HG02973 (cell line): ENCODE measurements around the gene AHCYL2.
"Not testable (repeated sequence)": the region's sequence is repeated elsewhere in the genome, so short reads cannot be mapped to it uniquely, and the experiment has no call there.

Experiments used
- ATAC-seq: cut with Tn5 transposase; IDR thresholded peaks from one replicate; pipeline ENCODE4 v1.9.1; 2021; ENCODE audit warnings: moderate library complexity; ENCODE audit not compliant: unreplicated experiment

Gene AHCYL2

GRCh38 chr7:129376778-129377700, 152.2 kb downstream of the AHCYL2 start:
- ATAC-seq: no peak

GRCh38 chr7:129381710-129382484, 157.1 kb downstream of the AHCYL2 start:
- no peak for ATAC-seq

DNA sequence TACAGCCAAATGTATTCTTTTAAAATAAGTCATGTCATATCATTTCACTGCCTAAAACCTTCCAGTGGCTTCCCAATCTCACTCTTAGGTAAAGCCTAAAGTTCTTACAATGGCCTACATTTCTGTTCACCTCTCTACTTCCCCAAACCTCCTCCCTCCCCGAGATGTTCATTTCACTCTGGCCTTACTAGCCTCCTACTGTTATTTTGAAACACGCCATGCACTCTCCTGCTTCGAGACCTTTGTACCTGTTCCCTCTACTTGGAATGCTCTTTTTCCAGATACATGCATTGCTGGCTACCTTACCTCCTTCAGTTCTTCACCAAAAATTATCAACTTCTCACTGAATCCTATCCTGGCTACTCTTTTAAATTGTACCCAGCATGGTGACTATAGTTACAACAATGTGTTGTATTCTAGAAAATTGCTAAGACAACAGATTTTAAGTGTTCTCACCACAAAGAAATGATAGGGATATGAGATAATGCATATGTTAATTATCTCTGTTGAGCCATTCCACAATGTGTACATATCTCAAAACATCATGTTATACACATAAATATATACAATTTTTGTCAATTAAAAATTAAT, 158.8 kb downstream of the AHCYL2 start:
- ATAC-seq: no peak

- no peak for ATAC-seq
These were observed 160.3 kb downstream of the AHCYL2 start for GRCh38 chr7:129385116-129385515.

GRCh38 chr7:129385598-129385997, 160.8 kb downstream of the AHCYL2 start:
- no peak for ATAC-seq

DNA sequence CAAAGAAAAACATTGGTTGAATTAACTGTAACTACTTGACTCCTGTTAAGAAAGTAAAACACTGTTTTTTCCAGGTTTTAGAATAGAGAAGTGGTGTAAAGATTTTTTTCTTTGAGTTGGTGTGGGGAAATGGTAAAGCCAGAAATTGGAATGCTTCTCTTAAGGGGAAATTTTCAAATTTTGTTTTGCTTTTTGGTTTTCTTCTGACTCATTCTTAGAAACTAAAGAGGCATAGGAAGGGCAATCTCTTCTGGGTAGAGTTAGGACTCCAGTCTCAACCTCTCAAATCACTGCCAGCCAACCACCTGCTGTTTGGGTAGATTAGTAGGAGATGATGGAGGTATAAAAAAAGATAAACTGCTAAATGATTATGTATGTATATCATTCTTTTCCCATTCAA, 161.7 kb downstream of the AHCYL2 start:
- no peak for ATAC-seq

DNA sequence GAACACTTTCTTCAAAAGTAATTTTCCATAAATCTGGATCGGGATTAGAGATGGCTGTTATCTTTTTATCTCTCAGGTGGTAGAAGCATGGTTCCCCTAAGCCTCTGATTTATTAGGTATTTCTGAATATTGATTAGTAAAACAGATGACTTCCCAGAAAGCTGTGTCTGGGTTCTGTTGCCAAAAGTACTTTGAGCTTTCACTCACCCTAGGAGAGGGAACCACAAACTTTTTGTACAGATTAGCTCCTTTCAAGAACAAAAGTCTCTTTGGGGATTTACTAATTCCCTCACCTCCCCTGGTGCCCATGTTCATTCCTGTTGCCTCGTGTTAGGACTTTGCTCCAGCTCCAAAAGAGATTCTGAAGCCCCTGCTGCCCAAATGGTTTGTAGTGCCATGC, 162.7 kb downstream of the AHCYL2 start:
- no peak for ATAC-seq

DNA sequence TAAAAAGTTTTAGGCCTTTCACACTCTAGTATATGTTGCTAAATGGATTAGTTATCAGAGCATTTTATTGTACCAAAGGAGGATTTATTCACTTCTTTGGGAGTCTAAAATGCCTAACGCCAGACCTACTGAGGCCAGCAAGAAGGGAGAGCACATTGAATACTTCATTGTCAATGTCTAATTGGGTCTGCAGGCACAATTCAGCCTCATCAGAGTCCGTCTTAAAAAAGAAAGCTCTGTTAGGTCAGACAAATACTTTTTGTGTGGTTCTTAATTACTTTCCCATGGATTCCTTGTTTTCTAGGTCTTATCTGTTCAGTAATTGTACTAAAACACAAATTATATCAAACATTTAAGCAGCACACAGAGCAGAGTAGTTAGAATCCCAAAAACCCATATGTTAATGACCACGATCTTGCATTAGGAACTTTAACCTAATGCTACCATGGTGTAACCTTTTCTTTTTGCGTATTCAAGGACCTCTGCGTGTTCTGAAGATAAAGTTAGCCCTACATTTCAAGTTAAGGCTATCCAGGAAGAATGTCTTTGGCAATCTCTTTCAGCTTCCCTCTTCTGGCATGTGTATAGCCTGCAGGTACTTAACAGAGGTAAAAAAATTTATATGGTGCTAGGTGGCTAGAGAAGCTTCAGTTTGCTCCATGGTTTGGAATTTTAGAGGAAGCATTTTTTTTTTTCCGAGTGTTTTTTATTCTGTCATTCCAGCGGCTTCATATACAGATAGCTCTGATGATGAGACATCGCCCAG, 163.7 kb downstream of the AHCYL2 start:
- no peak for ATAC-seq

DNA sequence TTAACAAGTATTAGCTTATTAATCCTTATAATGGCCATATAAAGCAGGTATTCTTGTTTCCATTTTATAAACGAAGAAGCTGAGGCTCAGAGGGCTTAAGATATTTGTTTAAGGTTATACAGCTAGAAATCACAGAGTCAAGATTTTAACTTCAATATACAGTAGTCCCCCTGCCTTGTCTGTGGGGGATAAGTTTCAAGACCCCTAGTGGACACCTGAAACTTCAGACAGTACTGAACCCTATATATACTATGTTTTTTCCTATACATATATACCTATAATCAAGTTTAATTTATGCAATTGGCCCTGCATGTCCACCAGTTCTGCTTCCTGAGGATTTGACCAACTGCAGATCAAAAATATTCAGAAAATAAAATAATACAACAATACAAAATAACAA, 165.0 kb downstream of the AHCYL2 start:
- ATAC-seq: no peak

GRCh38 chr7:129390314-129390713, 165.5 kb downstream of the AHCYL2 start:
- no peak for ATAC-seq

GRCh38 chr7:129391546-129392171, 166.8 kb downstream of the AHCYL2 start:
- no peak for ATAC-seq

GRCh38 chr7:129393255-129393654, 168.4 kb downstream of the AHCYL2 start:
- no peak for ATAC-seq

GRCh38 chr7:129394101-129394500, 169.3 kb downstream of the AHCYL2 start:
- no peak for ATAC-seq

- no peak for ATAC-seq
These were observed 170.4 kb downstream of the AHCYL2 start for GRCh38 chr7:129394982-129395914.

DNA sequence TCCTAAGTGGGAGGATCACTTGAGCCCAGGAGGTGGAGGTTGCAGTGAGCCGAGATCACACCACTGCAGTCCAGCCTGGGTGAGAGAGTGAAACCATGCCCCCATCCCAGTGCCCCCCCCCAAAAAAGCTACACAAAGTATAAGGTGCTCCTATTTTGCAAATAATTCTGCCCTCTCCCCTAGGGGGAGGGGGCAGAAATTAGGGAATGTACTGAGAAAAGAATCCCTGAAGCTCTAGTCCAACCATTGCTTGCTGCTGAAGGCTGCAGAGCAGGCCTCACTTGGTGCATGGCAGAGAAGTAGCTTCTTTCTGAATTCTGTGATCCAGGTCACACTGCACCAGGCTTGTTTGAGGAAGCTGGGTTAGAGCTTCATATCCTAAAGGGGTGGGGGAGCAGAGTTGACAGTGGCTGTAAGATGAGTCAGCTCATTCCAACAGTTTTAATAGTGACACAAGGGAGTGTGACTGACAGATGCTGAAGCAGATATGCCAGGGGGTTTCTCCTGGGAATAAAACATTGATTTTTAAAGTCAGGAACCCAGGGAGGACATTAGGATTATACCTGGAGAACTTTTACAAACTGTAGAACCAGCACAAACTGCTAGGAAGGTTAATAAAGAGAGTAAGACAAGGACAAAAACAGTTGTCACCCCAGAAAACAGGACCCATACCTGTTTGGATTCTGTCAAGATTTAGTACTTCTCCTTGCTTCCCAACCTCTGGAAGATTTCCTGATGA, 176.6 kb downstream of the AHCYL2 start:
- no peak for ATAC-seq

DNA sequence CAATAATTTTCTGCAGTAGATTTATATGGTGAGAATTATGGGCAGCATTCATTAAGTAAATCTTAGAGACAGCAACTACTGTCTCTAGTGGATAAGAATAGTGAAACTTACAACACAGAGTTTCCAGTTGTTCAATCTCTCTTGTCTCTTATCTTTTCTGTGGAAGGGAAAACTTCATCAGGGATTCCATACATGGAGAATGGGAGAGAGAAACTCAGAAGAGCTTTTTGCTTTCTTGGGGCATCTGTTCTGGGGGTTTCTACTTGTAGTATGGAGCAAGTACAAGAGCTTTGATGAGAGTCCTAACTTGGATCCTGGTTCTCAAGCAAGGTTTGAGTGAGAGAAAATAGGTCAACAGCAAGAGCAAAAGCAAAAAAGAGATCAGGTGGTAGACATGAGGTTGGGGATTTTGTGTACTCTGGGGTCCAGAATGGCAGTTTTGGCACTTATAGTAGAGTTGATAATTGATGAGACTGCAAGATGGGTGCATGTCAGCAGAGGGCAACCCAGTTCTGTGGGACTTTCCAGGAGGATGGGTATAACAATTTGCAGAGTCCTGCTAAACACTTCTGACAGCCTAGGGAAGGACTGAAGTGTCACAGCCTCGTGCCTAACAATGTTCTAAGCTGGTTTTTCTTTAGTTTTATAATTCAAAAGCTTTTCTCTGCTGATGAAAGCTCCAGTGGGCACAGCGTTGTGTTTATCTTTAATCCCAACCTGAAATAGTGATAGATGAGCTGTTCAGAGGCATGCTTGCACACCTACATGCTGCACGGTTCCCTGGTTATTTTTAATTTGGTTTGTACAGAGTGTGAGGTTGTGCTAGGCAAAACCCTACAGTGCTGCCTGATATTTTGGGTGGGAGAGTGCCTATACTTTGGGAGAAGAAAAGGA, 177.4 kb downstream of the AHCYL2 start:
- no peak for ATAC-seq

DNA sequence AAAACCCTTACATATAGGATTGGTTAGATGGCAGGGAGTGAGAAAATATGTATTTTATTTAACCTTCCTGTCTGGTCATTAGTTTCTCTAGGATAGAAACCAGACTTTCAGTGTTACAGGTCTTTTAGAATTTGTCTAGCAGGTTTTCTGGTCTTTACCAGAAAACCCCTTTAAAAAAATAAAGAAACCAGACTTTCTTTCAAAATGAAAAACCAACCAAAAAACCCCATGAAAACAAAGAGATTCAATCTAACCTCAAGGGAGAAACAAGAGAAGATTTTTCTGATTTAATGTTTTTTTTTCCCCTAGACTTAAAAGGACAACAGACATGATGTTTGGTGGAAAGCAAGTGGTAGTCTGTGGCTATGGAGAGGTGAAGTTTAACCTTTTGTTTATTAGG, 180.7 kb downstream of the AHCYL2 start:
- ATAC-seq: no peak

DNA sequence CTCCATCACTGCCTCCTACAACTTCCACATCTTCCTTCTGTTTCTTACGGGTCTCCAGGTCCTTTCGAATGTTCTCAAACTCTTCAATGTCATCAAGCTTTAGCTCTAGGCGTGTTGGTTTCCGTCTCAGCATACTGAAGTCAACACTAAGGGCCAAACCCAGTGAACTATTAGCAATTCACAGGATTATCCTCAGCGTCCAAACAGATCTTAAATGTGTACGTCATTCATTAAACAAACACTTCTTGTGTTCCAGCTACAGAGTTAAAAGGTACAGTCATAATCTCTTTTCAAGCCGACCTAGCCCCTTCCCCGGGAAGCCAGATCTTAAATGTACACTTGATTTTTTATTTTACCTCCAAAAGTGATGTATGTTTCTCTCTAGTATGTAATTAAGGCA, 185.4 kb downstream of the AHCYL2 start:
- ATAC-seq: not testable (repeated sequence)
